ENCODE data around the gene ZNF8. TPM values are rescaled to one million over a fixed set of nuclear protein-coding genes. Genes with fewer than 3 reads are reported as not detected.

Gene ZNF8
- polyA plus RNA-seq, 1 donor from 2014 or later = 5.5 TPM

DNA sequence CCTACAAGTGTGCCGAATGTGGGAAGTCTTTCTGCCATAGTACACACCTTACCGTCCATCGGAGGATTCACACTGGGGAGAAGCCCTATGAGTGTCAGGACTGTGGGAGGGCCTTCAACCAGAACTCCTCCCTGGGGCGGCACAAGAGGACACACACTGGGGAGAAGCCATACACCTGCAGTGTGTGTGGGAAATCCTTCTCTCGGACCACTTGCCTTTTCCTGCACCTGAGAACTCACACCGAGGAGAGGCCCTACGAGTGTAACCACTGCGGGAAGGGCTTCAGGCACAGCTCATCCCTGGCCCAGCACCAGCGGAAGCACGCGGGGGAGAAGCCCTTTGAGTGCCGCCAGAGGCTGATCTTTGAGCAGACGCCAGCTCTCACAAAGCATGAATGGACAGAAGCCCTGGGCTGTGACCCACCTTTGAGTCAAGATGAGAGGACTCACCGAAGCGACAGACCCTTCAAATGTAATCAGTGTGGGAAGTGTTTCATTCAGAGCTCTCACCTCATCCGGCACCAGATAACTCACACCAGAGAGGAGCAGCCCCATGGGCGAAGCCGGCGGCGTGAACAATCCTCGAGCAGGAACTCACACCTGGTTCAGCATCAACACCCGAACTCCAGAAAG lies 16.1 kb downstream of the ZNF8 start:
- Histone ChIP-seq H3K9me2 (ENCODE audit: insufficient read depth, low read length) (no peaks in the 10 kb centered on the region), H3K79me2 (replicated peaks; ENCODE audit: insufficient read depth, low read length) (peaks cover 25% of the 10 kb centered on the region), H3K4me3 (ENCODE audit: low read length) (no peak overlapping the region), H3K36me3 (ENCODE audit: insufficient read depth, low read length) (peaks cover 42% of the 10 kb centered on the region), H3K9ac (ENCODE audit: low read length) (no peak overlapping the region), H3K4me2 (ENCODE audit: low read length) (no peak overlapping the region), H2AFZ (ENCODE audit: low read depth, low read length) (no peak overlapping the region), H3K27me3 (ENCODE audit: insufficient read depth, low read depth, low read length) (no peaks in the 10 kb centered on the region), H4K20me1 (ENCODE audit: insufficient read depth) (no peaks in the 10 kb centered on the region), H3K27ac (ENCODE audit: low read length) (no peak overlapping the region), H3F3A (ENCODE audit: insufficient read depth, low read length, poor library complexity, severe bottlenecking) (no peaks in the 10 kb centered on the region), H3K9me3 (ENCODE audit: low read length) (peaks cover 35% of the 10 kb centered on the region)
- TF ChIP-seq EP300 (conservative IDR thresholded peaks at IDR 0.05; ENCODE audit: poor library complexity, severe bottlenecking) (no peak), EZH2 (IDR thresholded peaks at IDR 0.05; ENCODE audit: borderline replicate concordance, insufficient read depth, low read length, poor library complexity, severe bottlenecking) (no peak), MXI1 (conservative IDR thresholded peaks at IDR 0.05; ENCODE audit: poor library complexity, severe bottlenecking) (no peak), POLR2AphosphoS5 (IDR thresholded peaks at IDR 0.05) (no peak), RAD21 (conservative IDR thresholded peaks at IDR 0.05) (no peak), SMC3 (conservative IDR thresholded peaks at IDR 0.05; ENCODE audit: poor library complexity) (no peak), TAF1 (IDR thresholded peaks at IDR 0.05; ENCODE audit: low read depth) (no peak)
- TF ChIP-seq, protein P1, sequence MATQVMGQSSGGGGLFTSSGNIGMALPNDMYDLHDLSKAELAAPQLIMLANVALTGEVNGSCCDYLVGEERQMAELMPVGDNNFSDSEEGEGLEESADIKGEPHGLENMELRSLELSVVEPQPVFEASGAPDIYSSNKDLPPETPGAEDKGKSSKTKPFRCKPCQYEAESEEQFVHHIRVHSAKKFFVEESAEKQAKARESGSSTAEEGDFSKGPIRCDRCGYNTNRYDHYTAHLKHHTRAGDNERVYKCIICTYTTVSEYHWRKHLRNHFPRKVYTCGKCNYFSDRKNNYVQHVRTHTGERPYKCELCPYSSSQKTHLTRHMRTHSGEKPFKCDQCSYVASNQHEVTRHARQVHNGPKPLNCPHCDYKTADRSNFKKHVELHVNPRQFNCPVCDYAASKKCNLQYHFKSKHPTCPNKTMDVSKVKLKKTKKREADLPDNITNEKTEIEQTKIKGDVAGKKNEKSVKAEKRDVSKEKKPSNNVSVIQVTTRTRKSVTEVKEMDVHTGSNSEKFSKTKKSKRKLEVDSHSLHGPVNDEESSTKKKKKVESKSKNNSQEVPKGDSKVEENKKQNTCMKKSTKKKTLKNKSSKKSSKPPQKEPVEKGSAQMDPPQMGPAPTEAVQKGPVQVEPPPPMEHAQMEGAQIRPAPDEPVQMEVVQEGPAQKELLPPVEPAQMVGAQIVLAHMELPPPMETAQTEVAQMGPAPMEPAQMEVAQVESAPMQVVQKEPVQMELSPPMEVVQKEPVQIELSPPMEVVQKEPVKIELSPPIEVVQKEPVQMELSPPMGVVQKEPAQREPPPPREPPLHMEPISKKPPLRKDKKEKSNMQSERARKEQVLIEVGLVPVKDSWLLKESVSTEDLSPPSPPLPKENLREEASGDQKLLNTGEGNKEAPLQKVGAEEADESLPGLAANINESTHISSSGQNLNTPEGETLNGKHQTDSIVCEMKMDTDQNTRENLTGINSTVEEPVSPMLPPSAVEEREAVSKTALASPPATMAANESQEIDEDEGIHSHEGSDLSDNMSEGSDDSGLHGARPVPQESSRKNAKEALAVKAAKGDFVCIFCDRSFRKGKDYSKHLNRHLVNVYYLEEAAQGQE (IDR thresholded peaks at IDR 0.05; ENCODE audit: borderline replicate concordance) = no peak
- TF ChIP-seq, protein P2, sequence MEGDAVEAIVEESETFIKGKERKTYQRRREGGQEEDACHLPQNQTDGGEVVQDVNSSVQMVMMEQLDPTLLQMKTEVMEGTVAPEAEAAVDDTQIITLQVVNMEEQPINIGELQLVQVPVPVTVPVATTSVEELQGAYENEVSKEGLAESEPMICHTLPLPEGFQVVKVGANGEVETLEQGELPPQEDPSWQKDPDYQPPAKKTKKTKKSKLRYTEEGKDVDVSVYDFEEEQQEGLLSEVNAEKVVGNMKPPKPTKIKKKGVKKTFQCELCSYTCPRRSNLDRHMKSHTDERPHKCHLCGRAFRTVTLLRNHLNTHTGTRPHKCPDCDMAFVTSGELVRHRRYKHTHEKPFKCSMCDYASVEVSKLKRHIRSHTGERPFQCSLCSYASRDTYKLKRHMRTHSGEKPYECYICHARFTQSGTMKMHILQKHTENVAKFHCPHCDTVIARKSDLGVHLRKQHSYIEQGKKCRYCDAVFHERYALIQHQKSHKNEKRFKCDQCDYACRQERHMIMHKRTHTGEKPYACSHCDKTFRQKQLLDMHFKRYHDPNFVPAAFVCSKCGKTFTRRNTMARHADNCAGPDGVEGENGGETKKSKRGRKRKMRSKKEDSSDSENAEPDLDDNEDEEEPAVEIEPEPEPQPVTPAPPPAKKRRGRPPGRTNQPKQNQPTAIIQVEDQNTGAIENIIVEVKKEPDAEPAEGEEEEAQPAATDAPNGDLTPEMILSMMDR (IDR thresholded peaks at IDR 0.05; ENCODE audit: poor library complexity, severe bottlenecking) = no peak

- Histone ChIP-seq H3K27me3 (ENCODE audit: insufficient read depth, low read depth, low read length) (no peaks in the 10 kb centered on the region), H3K4me3 (ENCODE audit: low read length) (no peak overlapping the region), H3K9me3 (ENCODE audit: low read length) (peaks cover 32% of the 10 kb centered on the region), H2AFZ (ENCODE audit: low read depth, low read length) (no peak overlapping the region), H3K79me2 (replicated peaks; ENCODE audit: insufficient read depth, low read length) (peaks cover 32% of the 10 kb centered on the region), H3K9ac (ENCODE audit: low read length) (no peak overlapping the region), H3K9me2 (ENCODE audit: insufficient read depth, low read length) (no peaks in the 10 kb centered on the region), H3F3A (ENCODE audit: insufficient read depth, low read length, poor library complexity, severe bottlenecking) (no peaks in the 10 kb centered on the region), H3K36me3 (ENCODE audit: insufficient read depth, low read length) (peaks cover 41% of the 10 kb centered on the region), H3K27ac (ENCODE audit: low read length) (no peak overlapping the region), H4K20me1 (ENCODE audit: insufficient read depth) (no peaks in the 10 kb centered on the region), H3K4me2 (ENCODE audit: low read length) (no peak overlapping the region)
- TF ChIP-seq POLR2AphosphoS5 (IDR thresholded peaks at IDR 0.05) = no peak
- no peak for TF ChIP-seq TAF1 (IDR thresholded peaks at IDR 0.05; ENCODE audit: low read depth)
- no peak for TF ChIP-seq SMC3 (conservative IDR thresholded peaks at IDR 0.05; ENCODE audit: poor library complexity)
- no peak for TF ChIP-seq RAD21 (conservative IDR thresholded peaks at IDR 0.05)
- TF ChIP-seq, protein P1 (IDR thresholded peaks at IDR 0.05; ENCODE audit: borderline replicate concordance) = no peak
- TF ChIP-seq EZH2 (IDR thresholded peaks at IDR 0.05; ENCODE audit: borderline replicate concordance, insufficient read depth, low read length, poor library complexity, severe bottlenecking) = no peak
- TF ChIP-seq MXI1 (conservative IDR thresholded peaks at IDR 0.05; ENCODE audit: poor library complexity, severe bottlenecking) = no peak
- TF ChIP-seq, protein P2 (IDR thresholded peaks at IDR 0.05; ENCODE audit: poor library complexity, severe bottlenecking) = no peak
- no peak for TF ChIP-seq EP300 (conservative IDR thresholded peaks at IDR 0.05; ENCODE audit: poor library complexity, severe bottlenecking)
These were observed 17.3 kb downstream of the ZNF8 start for GRCh38 chr19:58296104-58296503.
